HG03565 (cell line): ENCODE data around the gene CCRL2.
"Not testable (repeated sequence)": the region's sequence is repeated elsewhere in the genome, so short reads cannot be mapped to it uniquely, and the experiment has no call there.

Experiments used
- ATAC-seq: cut with Tn5 transposase; IDR thresholded peaks from one replicate; pipeline ENCODE4 v1.9.1; 2021; ENCODE audit warnings: mild to moderate bottlenecking, moderate library complexity; ENCODE audit not compliant: unreplicated experiment

Gene CCRL2

DNA sequence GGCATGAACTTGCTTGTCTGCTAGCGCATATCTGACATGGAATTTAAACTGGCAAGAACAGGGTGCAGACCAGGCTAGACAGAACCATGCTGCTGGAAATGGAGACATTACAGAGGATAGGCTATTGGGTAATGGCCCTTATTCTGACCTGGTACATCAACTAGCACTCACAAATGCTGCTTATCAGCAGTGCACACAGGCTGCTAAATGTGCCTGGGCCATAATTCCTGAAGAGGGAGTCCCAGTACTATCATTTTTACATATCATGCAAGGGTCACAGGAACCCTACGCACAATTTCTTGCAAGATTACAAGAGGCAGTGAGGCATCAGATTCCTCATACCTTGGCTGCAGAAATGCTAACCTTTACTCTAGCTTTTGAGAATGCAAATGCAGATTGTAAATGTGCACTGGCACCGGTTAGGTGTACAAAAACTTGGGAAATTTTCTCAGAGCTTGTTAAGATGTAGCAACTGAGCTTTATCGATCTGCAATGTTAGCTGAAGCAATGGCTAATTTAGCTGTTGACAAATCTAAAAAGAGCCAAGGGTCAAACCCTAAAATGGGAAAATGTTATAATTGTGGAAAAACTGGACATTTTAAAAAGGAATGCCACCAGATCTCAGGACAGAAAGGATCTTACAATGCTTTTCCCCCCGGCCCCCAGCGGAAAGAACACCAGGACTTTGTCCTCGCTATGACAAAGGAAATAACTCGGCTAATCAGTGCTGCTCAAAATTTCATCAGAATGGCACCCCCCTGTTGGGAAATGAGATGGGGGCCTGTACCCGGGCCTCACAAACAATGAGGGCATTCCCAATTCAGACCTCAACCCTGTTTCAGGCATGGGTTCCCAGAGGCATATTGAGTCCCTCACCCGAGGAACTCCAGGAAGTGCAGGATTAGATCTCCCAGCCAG, 21.1 kb downstream of the CCRL2 start:
- ATAC-seq = no peak

- no peak for ATAC-seq
Measured at GRCh38 chr3:46429250-46429649, 22.2 kb downstream of the CCRL2 start.

GRCh38 chr3:46429671-46430070, 22.6 kb downstream of the CCRL2 start:
- no peak for ATAC-seq

DNA sequence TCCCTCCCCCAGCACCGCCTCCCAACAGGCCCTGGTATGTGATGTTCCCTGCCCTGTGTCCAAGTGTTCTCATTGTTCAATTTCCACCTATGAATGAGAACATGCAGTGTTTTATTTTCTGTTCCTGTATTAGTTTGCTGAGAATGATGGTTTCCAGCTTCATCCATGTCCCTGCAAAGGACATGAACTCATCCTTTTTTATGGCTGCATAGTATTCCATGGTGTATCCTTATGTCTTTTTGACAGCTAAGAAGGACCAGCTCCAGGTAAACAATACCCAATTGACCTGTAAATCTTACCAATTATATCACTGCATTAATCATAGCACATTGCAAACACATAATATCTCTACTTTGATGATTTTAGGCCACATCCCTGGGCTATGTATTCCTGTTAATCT, 23.8 kb downstream of the CCRL2 start:
- ATAC-seq = not testable (repeated sequence)

DNA sequence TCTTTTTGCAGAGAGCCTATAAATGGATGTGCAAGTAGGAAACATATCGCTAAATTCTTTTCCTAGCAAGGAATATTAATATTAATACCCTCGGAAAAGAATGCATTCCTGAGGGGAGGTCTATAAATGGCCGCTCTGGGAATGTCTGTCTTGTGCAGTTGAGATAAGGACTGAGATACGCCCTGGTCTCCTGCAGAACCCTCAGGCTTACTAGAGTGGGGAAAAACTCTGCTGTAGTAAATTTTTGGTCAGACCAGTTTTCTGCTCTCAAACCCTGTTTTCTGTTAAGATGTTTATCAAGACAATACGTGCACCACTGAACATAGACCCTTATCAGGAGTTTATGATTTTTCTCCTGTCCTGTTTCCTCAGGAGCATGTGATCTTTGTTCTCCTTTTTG, 24.8 kb downstream of the CCRL2 start:
- not testable (repeated sequence) for ATAC-seq

DNA sequence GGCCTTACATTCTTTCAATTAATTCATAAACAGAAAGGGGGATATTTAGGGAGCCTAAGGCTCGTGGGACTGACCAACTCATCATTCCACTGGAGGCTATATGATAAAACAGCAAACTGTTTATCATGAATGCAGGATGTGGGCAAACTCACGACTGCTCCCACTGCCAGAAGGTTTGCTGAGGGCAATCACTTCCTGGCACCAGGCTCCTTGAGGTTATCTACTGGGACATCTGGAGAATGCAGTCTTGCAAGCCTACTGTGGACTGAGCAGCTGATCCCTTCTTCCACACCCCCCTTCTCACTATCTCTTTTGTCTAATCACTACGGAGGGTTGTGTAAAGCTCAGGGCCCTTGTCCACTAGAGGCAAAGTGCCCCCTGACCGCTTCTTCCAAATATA, 26.1 kb downstream of the CCRL2 start:
- not testable (repeated sequence) for ATAC-seq

DNA sequence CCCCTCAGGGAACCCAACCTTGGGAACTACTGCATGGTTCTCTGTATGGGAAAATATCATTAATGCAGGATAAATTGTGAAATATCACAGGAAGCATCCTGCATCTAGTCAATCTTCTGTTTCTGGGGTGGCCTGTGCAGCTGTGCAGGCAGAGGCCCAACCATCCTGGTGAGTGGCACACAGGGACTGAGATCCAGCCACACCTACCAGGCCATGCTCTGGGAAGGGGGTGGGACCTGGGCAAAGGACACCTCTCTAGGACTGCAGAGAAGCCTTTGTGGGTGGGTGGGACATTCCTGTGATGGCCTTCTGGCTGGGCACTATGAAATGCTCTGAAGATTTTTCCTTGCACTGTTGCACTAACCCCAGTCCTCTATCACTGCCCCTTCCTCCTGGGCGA, 26.8 kb downstream of the CCRL2 start:
- ATAC-seq = no peak

DNA sequence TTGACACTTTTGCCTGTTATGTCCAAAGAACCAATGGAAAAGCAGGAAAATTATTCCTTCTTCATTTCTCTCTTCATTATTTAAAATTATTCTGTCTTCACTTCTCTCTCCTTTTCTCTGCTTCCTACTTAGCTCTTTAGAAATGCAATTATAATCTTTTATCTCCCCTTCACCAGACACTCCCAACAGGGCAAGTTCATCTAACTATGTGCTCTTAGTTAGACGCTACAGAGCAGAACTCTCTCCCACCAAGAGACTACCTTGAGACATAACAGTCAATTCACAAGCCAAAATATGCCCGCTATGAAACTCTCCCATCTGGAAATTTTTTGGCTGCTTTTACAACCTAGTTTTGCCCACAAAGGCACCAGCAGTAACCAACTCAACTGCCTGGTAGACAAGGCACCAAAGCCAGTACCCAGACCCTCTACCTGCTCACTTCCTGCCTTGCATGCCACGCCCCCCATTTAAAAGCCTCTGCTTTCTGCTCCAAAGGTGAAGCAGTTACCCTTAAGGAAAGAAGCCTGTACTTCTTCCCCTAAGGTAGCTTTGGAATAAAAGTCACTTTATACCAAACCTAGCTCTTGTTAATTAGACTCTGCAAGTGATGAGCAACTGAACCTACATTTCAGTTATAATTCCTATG, 28.1 kb downstream of the CCRL2 start:
- ATAC-seq = no peak

- ATAC-seq = no peak
Measured at GRCh38 chr3:46438831-46439230, 31.8 kb downstream of the CCRL2 start.

- ATAC-seq = peak; percentile 68
Measured at GRCh38 chr3:46440531-46441294, 33.7 kb downstream of the CCRL2 start.

- ATAC-seq = no peak
Measured at GRCh38 chr3:46442576-46443530, 35.8 kb downstream of the CCRL2 start.

- ATAC-seq = no peak
Measured at GRCh38 chr3:46447228-46447985, 40.3 kb downstream of the CCRL2 start.

- no peak for ATAC-seq
Measured at GRCh38 chr3:46448721-46449120, 41.7 kb downstream of the CCRL2 start.

- no peak for ATAC-seq
Measured at GRCh38 chr3:46449755-46450552, 42.9 kb downstream of the CCRL2 start.

DNA sequence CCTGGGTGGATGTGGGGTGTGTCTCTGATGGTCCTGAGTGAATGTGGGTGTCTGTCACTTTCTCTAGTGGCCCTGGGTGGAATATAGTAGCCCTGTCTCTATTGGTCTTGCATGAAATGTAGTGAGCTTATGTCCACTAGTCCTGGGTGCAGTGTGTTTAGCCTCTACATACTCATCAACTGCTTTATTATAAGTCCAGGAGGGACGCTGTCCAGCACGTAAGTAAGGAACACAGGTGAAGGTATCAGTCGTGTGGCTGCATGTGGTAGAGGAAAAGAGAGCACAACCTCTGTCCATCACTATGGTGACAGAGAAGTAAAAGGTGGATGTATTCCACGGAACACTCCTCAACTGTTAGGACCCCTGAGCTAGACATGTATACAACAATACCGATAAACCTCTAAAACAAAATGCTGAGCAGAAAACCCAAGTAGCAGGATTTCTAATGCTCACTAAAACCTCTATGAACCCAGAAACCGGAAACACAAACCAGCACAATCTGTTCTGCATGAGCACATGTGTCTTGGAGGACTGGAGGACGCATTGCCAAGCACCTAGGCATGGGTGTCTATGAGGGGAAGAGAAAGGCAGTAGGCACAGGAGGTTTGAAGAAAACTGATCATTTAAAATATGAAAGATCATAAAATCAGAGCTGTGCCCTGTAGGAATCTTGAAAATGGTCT, 46.6 kb downstream of the CCRL2 start:
- no peak for ATAC-seq

- no peak for ATAC-seq
Measured at GRCh38 chr3:46454209-46454595, 47.1 kb downstream of the CCRL2 start.

DNA sequence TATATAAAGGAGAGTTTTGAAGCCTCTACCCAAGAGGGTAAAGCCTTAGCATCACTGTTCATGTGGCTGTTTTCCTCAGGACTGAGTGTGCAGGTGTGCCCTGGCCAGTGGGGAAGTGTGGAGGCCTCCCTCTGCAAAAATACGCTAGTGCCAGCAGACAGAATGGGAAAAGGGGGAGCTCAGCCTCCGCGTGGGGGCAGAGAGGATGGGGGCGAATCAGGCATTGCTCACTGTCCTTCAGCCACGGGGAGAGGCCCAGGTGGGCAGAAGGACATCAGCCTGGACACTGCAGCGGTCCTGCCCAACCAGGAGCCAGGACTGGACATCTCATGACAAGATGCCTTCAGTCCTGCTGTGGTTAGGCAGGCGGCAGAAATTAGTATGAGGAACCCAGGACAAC, 47.5 kb downstream of the CCRL2 start:
- no peak for ATAC-seq
